Stimulated activated CD4-positive, alpha-beta T cell treated with anti-CD3 and anti-CD28 coated beads, Interleukin-1b, Interleukin-23, amount 100 ng/mL, for 48 hours (primary cell): ENCODE data around the gene PMPCA.

Experiments used
- DNase-seq: peaks from one replicate; pipeline ENCODE4 v3.0.0-alpha.2; 2020

Gene PMPCA, protein sequence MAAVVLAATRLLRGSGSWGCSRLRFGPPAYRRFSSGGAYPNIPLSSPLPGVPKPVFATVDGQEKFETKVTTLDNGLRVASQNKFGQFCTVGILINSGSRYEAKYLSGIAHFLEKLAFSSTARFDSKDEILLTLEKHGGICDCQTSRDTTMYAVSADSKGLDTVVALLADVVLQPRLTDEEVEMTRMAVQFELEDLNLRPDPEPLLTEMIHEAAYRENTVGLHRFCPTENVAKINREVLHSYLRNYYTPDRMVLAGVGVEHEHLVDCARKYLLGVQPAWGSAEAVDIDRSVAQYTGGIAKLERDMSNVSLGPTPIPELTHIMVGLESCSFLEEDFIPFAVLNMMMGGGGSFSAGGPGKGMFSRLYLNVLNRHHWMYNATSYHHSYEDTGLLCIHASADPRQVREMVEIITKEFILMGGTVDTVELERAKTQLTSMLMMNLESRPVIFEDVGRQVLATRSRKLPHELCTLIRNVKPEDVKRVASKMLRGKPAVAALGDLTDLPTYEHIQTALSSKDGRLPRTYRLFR

DNA sequence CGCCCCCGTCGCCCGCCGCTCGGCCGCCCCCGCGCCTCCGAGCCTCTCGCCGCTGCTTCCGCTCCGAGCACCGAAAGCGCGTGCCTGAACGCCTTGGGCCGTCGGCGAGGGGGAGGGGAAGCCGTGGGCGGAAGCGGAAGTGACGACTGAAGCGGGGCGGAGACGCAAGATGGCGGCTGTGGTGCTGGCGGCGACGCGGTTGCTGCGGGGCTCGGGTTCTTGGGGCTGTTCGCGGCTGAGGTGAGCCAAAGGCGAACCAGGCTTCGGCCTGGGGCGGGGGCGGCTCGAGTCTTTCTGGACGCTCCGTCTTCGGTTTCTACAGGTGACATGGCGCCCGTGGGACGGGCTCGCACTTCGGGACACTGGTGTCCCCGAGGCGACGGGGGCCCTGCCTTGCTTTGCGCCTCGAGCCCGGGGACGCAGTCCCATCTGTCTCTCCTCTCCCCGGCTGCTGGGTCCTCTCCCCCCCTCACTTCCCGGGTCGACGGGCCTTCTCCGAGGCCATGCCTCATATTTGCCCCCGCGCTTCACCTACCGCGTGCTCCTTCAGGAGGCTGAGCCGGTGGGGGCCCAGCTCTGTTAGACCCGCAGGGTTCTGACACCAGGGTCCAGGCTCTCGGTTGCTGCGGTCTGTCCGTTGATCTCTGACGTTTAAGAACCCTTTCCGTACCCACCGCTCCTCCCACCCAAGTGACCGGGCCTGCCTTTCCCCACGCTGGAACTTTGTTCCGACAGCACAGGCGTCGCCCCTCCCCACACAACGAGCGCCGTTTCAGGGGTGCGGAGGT, at the start of gene PMPCA, which contains the start of gene ENTR1:
Gene PMPCA, plus strand, starts transcription at position 159 of the 788 bp plus-strand sequence. Its CDS starts 11 bp downstream, at position 170.
Gene ENTR1, minus strand, starts transcription at position 115 of the 788 bp plus-strand sequence. CDS start 217 bp downstream, outside the sequence.
- peak; percentile 95 for DNase-seq

GRCh38 chr9:136361047-136361753, 49.3 kb upstream of the PMPCA start:
- no peak for DNase-seq

GRCh38 chr9:136361754-136362449, 48.6 kb upstream of the PMPCA start:
- DNase-seq: no peak

- DNase-seq: no peak
These were observed 48.0 kb upstream of the PMPCA start for GRCh38 chr9:136362450-136362784.

DNA sequence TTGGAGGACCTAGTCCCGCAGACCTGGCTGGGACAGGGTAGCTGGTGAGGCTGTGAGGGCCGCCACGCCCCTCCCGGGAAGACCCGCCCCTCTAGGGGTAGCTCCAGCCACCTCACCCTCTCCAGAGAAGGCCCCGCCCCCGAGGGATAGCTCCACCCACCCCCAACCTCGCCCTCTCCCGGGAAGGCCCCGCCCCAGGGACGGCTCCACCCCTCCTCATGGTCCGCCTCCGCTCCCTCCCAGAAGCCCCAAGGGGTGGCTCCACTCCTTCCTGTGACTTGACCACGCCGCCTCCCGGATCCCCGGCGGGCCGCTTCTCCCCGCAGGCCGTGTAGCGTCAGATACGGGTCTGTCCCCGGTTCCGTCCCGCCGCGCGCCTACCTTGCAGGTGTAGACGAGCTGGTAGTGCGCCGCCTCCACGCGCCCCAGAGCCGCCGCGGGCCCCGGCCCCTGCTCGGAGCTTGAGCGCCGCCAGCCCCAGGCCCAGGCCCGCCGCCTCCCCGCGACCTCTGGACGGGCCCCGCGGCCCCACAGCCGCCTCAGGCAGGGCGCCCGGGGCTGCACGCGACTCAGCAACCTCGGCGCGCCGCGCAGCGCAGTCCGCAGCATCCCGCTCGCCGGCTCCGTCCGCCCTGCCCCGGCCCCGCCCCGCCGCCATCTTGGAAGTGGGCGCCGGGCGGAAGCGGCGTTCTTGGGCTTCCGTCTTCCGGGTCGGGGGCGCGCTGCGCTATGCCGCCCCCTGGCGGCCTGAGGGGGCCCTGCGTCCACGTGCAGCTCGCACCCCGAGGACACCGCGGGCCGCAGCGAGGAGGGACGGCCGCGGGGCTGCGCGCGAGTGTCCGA, 47.1 kb upstream of the PMPCA start, which contains the start of gene DNLZ:
Gene DNLZ, minus strand, starts transcription at position 639 of the 843 bp plus-strand sequence. Its CDS starts 30 bp downstream, at position 609.
- DNase-seq: peak; percentile 96

GRCh38 chr9:136363949-136364748, 46.3 kb upstream of the PMPCA start:
- DNase-seq: no peak

GRCh38 chr9:136364942-136365774, 45.3 kb upstream of the PMPCA start:
- DNase-seq: no peak

- no peak for DNase-seq
These were observed 44.7 kb upstream of the PMPCA start for GRCh38 chr9:136365775-136366222.

DNA sequence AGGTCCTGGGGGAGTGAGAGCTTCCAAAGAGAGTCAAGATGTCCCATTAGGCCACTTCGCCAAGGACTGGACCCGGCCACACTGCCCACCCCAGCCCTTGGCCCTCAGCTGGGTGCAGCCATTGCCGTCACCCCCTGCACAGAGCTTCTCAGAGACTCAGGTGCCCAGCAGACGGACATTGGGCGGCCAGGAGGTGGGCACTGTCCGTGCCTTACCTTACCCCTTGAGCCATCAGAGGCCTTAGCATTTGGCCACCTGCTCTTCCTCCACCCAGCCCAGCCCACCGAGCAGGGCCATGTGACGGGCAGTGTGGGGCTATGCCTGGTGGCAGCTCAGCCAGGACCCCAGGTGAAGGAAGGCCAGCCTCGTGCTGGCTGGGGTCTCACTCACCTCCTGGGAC, 43.6 kb upstream of the PMPCA start:
- no peak for DNase-seq

- DNase-seq: no peak
These were observed 42.9 kb upstream of the PMPCA start for GRCh38 chr9:136367296-136368145.

- DNase-seq: no peak
These were observed 42.3 kb upstream of the PMPCA start for GRCh38 chr9:136368190-136368589.

DNA sequence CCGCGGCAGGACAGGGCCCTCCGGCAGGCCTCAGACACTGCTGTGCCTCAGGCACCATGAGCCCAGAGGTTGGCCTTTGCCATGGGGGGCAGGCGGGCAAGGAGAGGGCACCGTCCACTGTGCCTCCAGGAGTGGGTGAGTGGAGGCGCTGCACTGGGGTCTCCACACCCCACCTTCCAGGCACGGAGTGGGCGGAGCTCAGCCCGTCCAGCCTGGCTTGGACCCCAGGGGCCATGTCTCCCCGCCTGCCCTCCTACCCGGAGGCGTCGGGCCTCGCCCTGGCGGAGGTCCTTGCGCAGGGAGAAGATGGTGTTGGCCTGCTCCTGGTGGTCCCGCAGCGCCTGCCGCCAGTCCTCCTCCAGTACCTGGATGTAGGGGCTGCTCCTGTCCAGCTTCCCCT, 40.4 kb upstream of the PMPCA start:
- DNase-seq: no peak

DNA sequence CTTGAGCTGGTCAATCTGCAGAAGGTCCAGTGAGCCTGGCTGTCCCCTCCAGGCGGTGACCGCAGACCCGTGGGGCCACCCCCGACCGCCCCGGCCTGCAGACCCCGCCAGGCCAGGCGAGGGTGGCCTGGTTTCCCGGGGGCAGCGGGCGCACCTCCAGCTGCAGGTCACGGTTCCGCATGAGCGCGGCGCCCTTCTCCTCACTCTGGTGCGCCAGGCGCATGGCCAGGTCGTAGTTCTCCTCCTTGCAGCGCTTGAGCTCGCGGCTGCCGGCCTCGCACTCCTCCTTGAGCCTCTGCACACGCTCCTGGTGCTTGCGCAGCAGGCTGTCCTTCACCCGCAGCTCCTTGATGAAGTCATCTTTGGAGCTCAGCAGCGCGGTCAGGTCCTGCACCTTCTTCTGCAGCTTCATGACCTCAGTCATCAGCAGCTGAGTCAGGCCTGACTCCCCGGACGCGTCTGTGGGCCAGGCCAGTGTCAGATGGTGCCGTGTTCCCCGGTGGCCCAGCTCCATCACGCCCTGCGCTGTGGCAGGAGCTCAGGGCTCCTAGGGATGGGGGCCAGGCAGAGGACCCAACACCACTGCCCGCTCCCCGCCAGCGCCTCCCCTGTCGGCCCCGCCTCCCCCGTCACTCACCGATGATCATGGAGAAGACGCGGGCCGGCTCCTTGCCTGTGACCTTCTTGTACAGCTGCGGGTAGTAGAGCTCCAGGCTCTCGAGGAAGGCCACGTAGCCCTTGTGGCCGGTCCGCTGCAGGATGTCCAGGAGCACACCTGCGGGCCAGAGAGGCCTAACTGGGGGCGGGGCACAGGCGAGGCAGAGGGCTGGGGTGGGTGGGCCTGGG, 39.5 kb upstream of the PMPCA start:
- DNase-seq: no peak

DNA sequence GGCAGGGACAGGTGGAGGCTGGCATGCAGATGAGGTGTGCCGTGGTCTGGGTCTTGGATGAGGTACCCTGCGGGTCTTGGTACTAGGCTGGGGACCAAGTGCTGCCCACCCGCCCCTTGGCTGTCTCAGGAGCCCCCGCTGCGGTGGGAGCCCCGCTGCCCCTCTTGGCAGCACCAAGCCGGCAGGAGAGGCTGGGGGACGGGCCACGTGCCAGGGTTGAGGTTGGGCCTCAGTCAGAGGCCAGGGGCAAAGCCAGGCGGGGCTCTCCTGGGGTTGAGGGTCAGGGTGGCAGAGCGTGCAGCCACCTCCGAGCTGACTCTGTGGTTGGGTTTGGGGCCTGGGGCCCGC, 39.0 kb upstream of the PMPCA start:
- no peak for DNase-seq

DNA sequence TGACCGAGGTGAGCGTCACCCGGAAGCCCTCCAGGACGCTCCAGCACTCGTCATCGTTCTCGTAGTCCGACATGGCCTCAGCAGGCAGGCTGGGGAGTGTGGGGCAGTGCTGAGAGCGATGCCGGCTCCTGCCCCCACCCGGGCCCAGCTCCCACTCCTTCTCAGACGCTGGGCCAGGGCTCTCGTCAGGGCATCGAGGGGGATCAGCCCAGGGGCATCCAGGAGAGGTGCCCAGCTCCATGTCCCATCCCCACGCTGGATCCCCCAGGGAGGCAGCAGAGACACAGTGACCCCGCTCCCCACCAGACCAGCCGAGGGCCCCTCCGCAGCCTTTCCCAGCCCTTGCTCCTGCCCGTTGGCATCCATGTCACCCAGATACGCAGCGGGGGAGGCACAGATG, 38.5 kb upstream of the PMPCA start:
- no peak for DNase-seq

DNA sequence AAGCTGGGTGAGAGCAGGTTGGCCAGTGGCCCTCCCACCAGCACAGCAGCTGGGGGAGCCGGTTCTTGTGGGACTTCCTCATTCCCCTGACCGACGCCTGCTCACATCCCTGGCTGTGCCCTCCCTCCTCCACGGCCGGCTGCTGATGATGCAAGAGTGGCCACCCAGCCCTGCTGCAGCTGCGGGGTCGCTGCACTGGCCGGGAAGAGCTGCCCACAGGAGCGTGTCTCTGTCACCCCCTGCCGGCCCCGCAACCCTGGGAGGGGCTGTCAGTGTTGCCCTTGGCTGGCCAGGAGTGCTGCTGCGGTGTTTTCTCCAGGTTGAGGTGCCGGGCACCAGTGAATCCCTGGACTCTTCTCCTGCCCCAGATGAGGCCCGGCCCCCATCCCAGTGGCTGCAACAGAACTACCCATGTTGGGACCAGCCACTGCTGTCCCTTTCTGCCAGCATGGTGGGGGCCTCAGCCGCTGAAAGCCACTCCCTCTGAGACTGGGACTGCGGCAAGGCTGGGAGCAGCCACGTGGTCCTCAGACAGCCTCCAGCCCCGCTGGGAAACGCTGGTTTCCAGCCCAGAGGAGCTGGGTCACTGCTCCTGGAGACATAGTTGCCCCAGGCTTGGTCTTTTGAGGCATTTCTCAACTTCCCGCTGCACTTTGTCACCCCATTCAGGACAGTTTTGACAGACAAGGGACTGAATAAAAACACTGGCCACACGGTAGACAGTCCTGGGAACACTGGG, 37.7 kb upstream of the PMPCA start:
- no peak for DNase-seq
